HCT116 (cell line): ENCODE measurements around the gene TIMM17A. TPM values are rescaled to one million over a fixed set of nuclear protein-coding genes. Genes with fewer than 3 reads are reported as not detected.

Experiments used
- ATAC-seq: fragments of 200-7000 bp; cut with Tn5 transposase; 2 replicates; pipeline ENCODE4 v1.9.1; 2020; ENCODE audit warnings: mild to moderate bottlenecking, moderate library complexity
- BruUV-seq: library from RNA; stranded (reverse); fragments of 400-500 nt; replicated peaks from 2 replicates; lab custom pipeline; 2021; lab: Mats Ljungman, UMichigan
- CTCF ChIA-PET: fragments of 300-600 bp; sonication (Branson Sonifier 250); formaldehyde crosslinking; loops from one replicate; lab custom pipeline; 2021; ENCODE audit warnings: antibody characterized with exemption; lab: Charles Lee
- POLR2A ChIA-PET: fragments of 300-600, 350-600 bp; sonication (Branson Sonifier 250); formaldehyde crosslinking; loops from one replicate; lab custom pipeline; 2021; ENCODE audit warnings: antibody characterized with exemption; lab: Charles Lee
- RAD21 ChIA-PET, 2 experiments: fragments of 300-600 bp; sonication (Branson Sonifier 250); formaldehyde crosslinking; loops; one replicate each; lab custom pipeline; 2023; ENCODE audit warnings: low total read pairs in 2 of 2; ENCODE audit not compliant: uncharacterized antibody in 2 of 2, unreplicated experiment in 2 of 2, low non-redundant PET in 1 of 2; lab: Charles Lee
- DNase-seq: peaks from one replicate; pipeline ENCODE4 v3.0.0-alpha.2; 2010; ENCODE audit warnings: low read depth, low spot score
- H2AFZ ChIP-seq: fragments of 200-600 bp; shearing (Covaris generic), sonication (generic); 2 replicates; pipeline ENCODE4 v1.6.1; 2017; ENCODE audit warnings: low read depth, mixed run types, mixed read lengths, antibody characterized with exemption, low read length; ENCODE audit not compliant: poor library complexity, severe bottlenecking
- H3K27ac ChIP-seq: 2 replicates; pipeline ENCODE4 v1.5.1; 2012; ENCODE audit warnings: low read depth, low read length
- H3K27me3 ChIP-seq: fragments of 200-600 bp; sonication (generic); 2 replicates; pipeline ENCODE4 v1.6.1; 2016; ENCODE audit warnings: mixed run types, low read length, mixed read lengths; ENCODE audit not compliant: insufficient read depth
- H3K36me3 ChIP-seq, 2 experiments: fragments of 200-500 bp in 1 of 2; fragments of 200-600 bp in 1 of 2; sonication (Bioruptor generic) in 1 of 2; sonication (generic) in 1 of 2; 2 replicates each; pipeline versions ENCODE4 v1.5.1 to v1.6.1; 2014 to 2016; ENCODE audit warnings: low read length in 2 of 2, inconsistent platforms in 1 of 2, mixed read lengths in 1 of 2, mixed run types in 1 of 2; ENCODE audit not compliant: insufficient read depth in 2 of 2, control insufficient read depth in 1 of 2
- H3K4me1 ChIP-seq, 2 experiments: fragments of 200-600 bp in 1 of 2; sonication (generic) in 1 of 2; 2 replicates each; pipeline versions ENCODE4 v1.5.1 to v1.6.1; 2012 to 2017; ENCODE audit warnings: low read length in 2 of 2, inconsistent platforms in 1 of 2, mild to moderate bottlenecking in 1 of 2, mixed read lengths in 1 of 2, mixed run types in 1 of 2, moderate library complexity in 1 of 2; ENCODE audit not compliant: insufficient read depth in 2 of 2, control insufficient read depth in 1 of 2
- H3K4me2 ChIP-seq: fragments of 200-600 bp; sonication (generic); 2 replicates; pipeline ENCODE4 v1.6.1; 2017; ENCODE audit warnings: mixed run types, low read length, mixed read lengths
- H3K4me3 ChIP-seq, 2 experiments: fragments of 200-600 bp in 1 of 2; sonication (generic) in 1 of 2; replicated peaks in 1 of 2; 2 replicates each; pipeline ENCODE4 v1.5.1; 2011 to 2016; ENCODE audit warnings: low read length in 2 of 2, control low read depth in 1 of 2, low read depth in 1 of 2, mild to moderate bottlenecking in 1 of 2, mixed read lengths in 1 of 2, mixed run types in 1 of 2
- H3K79me2 ChIP-seq: fragments of 200-600 bp; sonication (generic); 2 replicates; pipeline ENCODE4 v1.6.1; 2017; ENCODE audit warnings: mild to moderate bottlenecking, mixed run types, low read length, moderate library complexity, mixed read lengths; ENCODE audit not compliant: insufficient read depth
- H3K9ac ChIP-seq: fragments of 200-600 bp; sonication (generic); 2 replicates; pipeline ENCODE4 v1.6.1; 2016; ENCODE audit warnings: low read length, mixed read lengths
- H3K9me2 ChIP-seq: fragments of 200-600 bp; sonication (generic), shearing (Covaris generic); 2 replicates; pipeline ENCODE4 v1.6.1; 2017; ENCODE audit warnings: mixed run types, mild to moderate bottlenecking, moderate library complexity; ENCODE audit not compliant: insufficient read depth
- H3K9me3 ChIP-seq, 2 experiments: fragments of 200-500 bp in 1 of 2; fragments of 200-600 bp in 1 of 2; sonication (Bioruptor generic) in 1 of 2; sonication (generic) in 1 of 2; 2 replicates each; pipeline ENCODE4 v1.6.1; 2014 to 2017; ENCODE audit warnings: low read length in 2 of 2, mixed read lengths in 2 of 2, inconsistent platforms in 1 of 2, low read depth in 1 of 2, mild to moderate bottlenecking in 1 of 2, mixed run types in 1 of 2, moderate library complexity in 1 of 2; ENCODE audit not compliant: control insufficient read depth in 1 of 2, insufficient read depth in 1 of 2
- H4K20me1 ChIP-seq: fragments of 200-600 bp; sonication (generic), shearing (Covaris generic); 2 replicates; pipeline ENCODE4 v1.6.1; 2017; ENCODE audit warnings: mixed run types, mild to moderate bottlenecking, moderate library complexity; ENCODE audit not compliant: insufficient read depth
- ATF3 ChIP-seq: IDR thresholded peaks from 2 replicates; pipeline ENCODE4 v1.6.1; 2012
- CEBPB ChIP-seq: IDR thresholded peaks from 2 replicates; pipeline ENCODE4 v1.6.1; 2012; ENCODE audit warnings: low read depth
- CTCF ChIP-seq, 3 experiments: fragments of 200-600 bp in 1 of 3; sonication (generic) in 1 of 3; IDR thresholded peaks in 2 of 3; conservative IDR thresholded peaks in 1 of 3; 2 replicates each; pipeline ENCODE4 v1.5.1; 2012 to 2017; ENCODE audit warnings: low read depth in 2 of 3, low read length in 2 of 3, antibody characterized with exemption in 1 of 3, borderline replicate concordance in 1 of 3, control low read depth in 1 of 3, mild to moderate bottlenecking in 1 of 3, mixed read lengths in 1 of 3, mixed run types in 1 of 3, moderate library complexity in 1 of 3; ENCODE audit not compliant: insufficient read depth in 1 of 3
- ELF1 ChIP-seq: IDR thresholded peaks from 2 replicates; pipeline ENCODE4 v1.6.1; 2012; ENCODE audit warnings: low read depth, borderline replicate concordance
- EZH2 ChIP-seq: fragments of 200-600 bp; sonication (generic); IDR thresholded peaks from 2 replicates; pipeline ENCODE4 v1.6.1; 2017; ENCODE audit warnings: antibody characterized with exemption, mixed run types
- EZH2phosphoT487 ChIP-seq: fragments of 200-600 bp; IDR thresholded peaks from 2 replicates; pipeline ENCODE4 v1.6.1; 2018; ENCODE audit warnings: antibody characterized with exemption, borderline replicate concordance
- FOSL1 ChIP-seq: IDR thresholded peaks from 2 replicates; pipeline ENCODE4 v1.6.1; 2012; ENCODE audit warnings: low read depth
- JUND ChIP-seq: IDR thresholded peaks from 2 replicates; pipeline ENCODE4 v1.6.1; 2012
- POLR2A ChIP-seq: IDR thresholded peaks from 2 replicates; pipeline ENCODE4 v1.7.0; 2011; ENCODE audit warnings: borderline replicate concordance; ENCODE audit not compliant: insufficient read depth, insufficient read length; ENCODE audit errors: extremely low read depth
- POLR2AphosphoS5 ChIP-seq: IDR thresholded peaks from 2 replicates; pipeline ENCODE4 v1.6.1; 2011; ENCODE audit warnings: mild to moderate bottlenecking, low read depth, low read length, moderate library complexity
- RAD21 ChIP-seq: IDR thresholded peaks from 2 replicates; pipeline ENCODE4 v1.6.1; 2012; ENCODE audit warnings: low read depth, mild to moderate bottlenecking
- REST ChIP-seq: IDR thresholded peaks from 2 replicates; pipeline ENCODE4 v1.6.1; 2012; ENCODE audit warnings: low read depth
- SIN3A ChIP-seq: IDR thresholded peaks from 2 replicates; pipeline ENCODE4 v1.6.1; 2012; ENCODE audit warnings: low read depth
- SP1 ChIP-seq: IDR thresholded peaks from 2 replicates; pipeline ENCODE4 v1.6.1; 2012; ENCODE audit warnings: low read depth
- SRF ChIP-seq: IDR thresholded peaks from 2 replicates; pipeline ENCODE4 v1.6.1; 2012; ENCODE audit warnings: low read depth
- TCF7L2 ChIP-seq: IDR thresholded peaks from 2 replicates; pipeline ENCODE4 v1.7.0; 2011; ENCODE audit warnings: borderline replicate concordance, inconsistent platforms; ENCODE audit not compliant: insufficient read depth, insufficient read length; ENCODE audit errors: extremely low read depth
- YY1 ChIP-seq: IDR thresholded peaks from 2 replicates; pipeline ENCODE4 v1.6.1; 2011; ENCODE audit warnings: low read length, low read depth, moderate library complexity, mild to moderate bottlenecking; ENCODE audit not compliant: insufficient replicate concordance; ENCODE audit errors: extremely low read depth
- ZBTB33 ChIP-seq: IDR thresholded peaks from 2 replicates; pipeline ENCODE4 v1.6.1; 2011; ENCODE audit warnings: mild to moderate bottlenecking, low read length, moderate library complexity; ENCODE audit not compliant: insufficient replicate concordance; ENCODE audit errors: extremely low read depth
- ZFX ChIP-seq: fragments of 450-650 bp; IDR thresholded peaks from 2 replicates; pipeline ENCODE4 v1.6.1; 2017
- ZNF274 ChIP-seq: fragments of 200-500 bp; sonication (Bioruptor generic); IDR thresholded peaks from 2 replicates; pipeline ENCODE4 v1.6.1; 2014; ENCODE audit warnings: mild to moderate bottlenecking, low read depth, low read length, inconsistent platforms
- intact Hi-C: fragments of 100-400 bp; cut with micrococcal nuclease; formaldehyde crosslinking; loops from 2 replicates; pipeline ENCODE4 v1.10.0; 2022
- total RNA-seq: library from RNA; stranded (reverse); gene quantifications from one replicate; pipeline ENCODE4 v1.2.1, GENCODE V29; 2021; ENCODE audit not compliant: unreplicated experiment

TIMM17A gene
- total RNA-seq, 1 experiment from 2014 or later: 100 TPM

GRCh38 chr1:201907621-201908020, 47.7 kb upstream of the TIMM17A start:
- Histone ChIP-seq H3K4me3 (no peak overlapping the region), H3K79me2 (no peaks in the 10 kb centered on the region), H3K9me2 (no peaks in the 10 kb centered on the region), H3K27ac (no peak overlapping the region), H3K4me2 (no peak overlapping the region), H3K4me1 (no peaks in the 10 kb centered on the region), H3K9me3 (no peaks in the 10 kb centered on the region), H4K20me1 (no peaks in the 10 kb centered on the region), H3K36me3 (no peaks in the 10 kb centered on the region), H2AFZ (no peak overlapping the region), H3K27me3 (no peaks in the 10 kb centered on the region), H3K9ac (no peak overlapping the region)
- POLR2A ChIA-PET: interaction anchor here (0.7 kb wide), 1 partner anchor 11 kb away, joined by 3 read pairs; no protein-coding TSS in a partner anchor
- intact Hi-C loops: no loop called here
- BruUV-seq: no TSS peak
- CTCF ChIA-PET: no interaction called here
- RAD21 ChIA-PET: no interaction called here
- no peak for TF ChIP-seq SP1
- TF ChIP-seq CEBPB: no peak
- TF ChIP-seq CTCF (IDR thresholded peaks at IDR 0.05 in 2 of 3, conservative IDR thresholded peaks at IDR 0.05 in 1 of 3; ENCODE audit: borderline replicate concordance in 1 of 3, insufficient read depth in 1 of 3, low read depth in 2 of 3, low read length in 2 of 3): no peak
- TF ChIP-seq ZNF274: no peak
- no peak for TF ChIP-seq JUND
- no peak for TF ChIP-seq POLR2A
- TF ChIP-seq REST: no peak
- TF ChIP-seq FOSL1: no peak
- TF ChIP-seq EZH2phosphoT487: no peak
- no peak for TF ChIP-seq ELF1
- no peak for TF ChIP-seq ATF3
- TF ChIP-seq SIN3A: no peak
- TF ChIP-seq YY1: no peak
- TF ChIP-seq SRF: no peak
- no peak for TF ChIP-seq RAD21
- no peak for TF ChIP-seq ZBTB33
- no peak for TF ChIP-seq EZH2
- TF ChIP-seq POLR2AphosphoS5: no peak
- no peak for TF ChIP-seq TCF7L2
- TF ChIP-seq ZFX: no peak
- ATAC-seq (no peak), DNase-seq (no peak)
